GM12891 (cell line): ENCODE data around the gene MAP3K19.

Experiments used
- DNase-seq: peaks from one replicate; pipeline ENCODE4 v3.0.0; 2011; ENCODE audit warnings: low spot score; ENCODE audit not compliant: insufficient read length
- FAIRE-seq: peaks from 2 replicates; lab custom pipeline; 2011; peaks lifted over from hg19 to GRCh38; lab: Jason Lieb, UNC
- PAX5 ChIP-seq: IDR thresholded peaks from 2 replicates; pipeline ENCODE4 v1.6.1; 2011; ENCODE audit warnings: low read length, moderate library complexity, mild to moderate bottlenecking; ENCODE audit not compliant: insufficient read depth, severe bottlenecking
- POLR2A ChIP-seq: IDR thresholded peaks from 2 replicates; pipeline ENCODE4 v1.6.1; 2011; ENCODE audit warnings: low read depth, low read length, control low read depth
- POLR2AphosphoS5 ChIP-seq: IDR thresholded peaks from 2 replicates; pipeline ENCODE4 v1.6.1; 2011; ENCODE audit warnings: low read depth, low read length, control low read depth
- POU2F2 ChIP-seq: IDR thresholded peaks from 2 replicates; pipeline ENCODE4 v1.6.1; 2011; ENCODE audit warnings: low read depth, mild to moderate bottlenecking, control low read depth, low read length, moderate library complexity
- SPI1 ChIP-seq: IDR thresholded peaks from 2 replicates; pipeline ENCODE4 v1.6.1; 2011; ENCODE audit warnings: low read depth, low read length, control low read depth
- TAF1 ChIP-seq: IDR thresholded peaks from 2 replicates; pipeline ENCODE4 v1.6.1; 2011; ENCODE audit warnings: low read depth, low read length, control low read depth

Gene MAP3K19

DNA sequence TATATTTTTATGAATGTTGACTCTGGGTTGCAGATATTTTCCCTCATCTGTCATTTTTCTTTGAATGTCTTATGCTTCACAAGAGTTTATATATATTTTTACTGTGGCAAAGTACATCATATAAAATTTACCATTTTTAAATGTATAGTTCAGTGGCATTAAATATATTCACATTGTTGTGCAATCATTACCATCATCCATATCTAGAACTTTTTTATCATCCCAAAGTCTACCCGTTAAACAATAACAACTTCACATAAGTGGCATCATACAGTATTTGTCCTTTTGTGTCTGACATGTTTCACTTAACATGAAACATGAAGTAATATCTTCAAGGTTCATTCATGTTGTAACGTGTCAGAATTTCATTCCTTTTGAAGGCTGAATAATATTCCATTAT is 29.3 kb upstream of the MAP3K19 start:
- no peak for FAIRE-seq
- TF ChIP-seq POLR2A (no peak), TAF1 (no peak), POLR2AphosphoS5 (no peak), POU2F2 (no peak), SPI1 (no peak), PAX5 (no peak)

DNA sequence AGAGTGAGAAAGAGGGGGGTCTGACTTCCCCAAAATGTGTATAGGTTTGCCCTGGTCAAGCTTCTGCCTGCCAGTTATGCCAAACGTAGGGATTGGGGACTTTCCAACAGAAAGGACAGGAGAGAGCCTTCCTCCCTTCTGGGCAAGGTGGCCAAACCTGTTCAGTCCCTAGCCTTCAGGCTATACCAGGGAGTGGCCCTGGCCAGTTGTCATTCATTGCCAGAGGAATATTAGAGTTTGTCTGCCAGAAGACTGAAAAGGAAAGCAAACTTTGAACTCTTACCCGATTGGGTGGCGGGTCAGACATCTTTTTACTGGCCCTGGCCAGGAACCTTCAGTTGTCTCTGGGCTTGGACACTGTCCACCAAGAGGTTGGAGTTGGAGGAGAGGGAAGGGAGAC is 27.0 kb upstream of the MAP3K19 start:
- no peak for FAIRE-seq

More for the DNA sequence above, 29.3 kb upstream of the MAP3K19 start:
- DNase-seq: no peak

DNA sequence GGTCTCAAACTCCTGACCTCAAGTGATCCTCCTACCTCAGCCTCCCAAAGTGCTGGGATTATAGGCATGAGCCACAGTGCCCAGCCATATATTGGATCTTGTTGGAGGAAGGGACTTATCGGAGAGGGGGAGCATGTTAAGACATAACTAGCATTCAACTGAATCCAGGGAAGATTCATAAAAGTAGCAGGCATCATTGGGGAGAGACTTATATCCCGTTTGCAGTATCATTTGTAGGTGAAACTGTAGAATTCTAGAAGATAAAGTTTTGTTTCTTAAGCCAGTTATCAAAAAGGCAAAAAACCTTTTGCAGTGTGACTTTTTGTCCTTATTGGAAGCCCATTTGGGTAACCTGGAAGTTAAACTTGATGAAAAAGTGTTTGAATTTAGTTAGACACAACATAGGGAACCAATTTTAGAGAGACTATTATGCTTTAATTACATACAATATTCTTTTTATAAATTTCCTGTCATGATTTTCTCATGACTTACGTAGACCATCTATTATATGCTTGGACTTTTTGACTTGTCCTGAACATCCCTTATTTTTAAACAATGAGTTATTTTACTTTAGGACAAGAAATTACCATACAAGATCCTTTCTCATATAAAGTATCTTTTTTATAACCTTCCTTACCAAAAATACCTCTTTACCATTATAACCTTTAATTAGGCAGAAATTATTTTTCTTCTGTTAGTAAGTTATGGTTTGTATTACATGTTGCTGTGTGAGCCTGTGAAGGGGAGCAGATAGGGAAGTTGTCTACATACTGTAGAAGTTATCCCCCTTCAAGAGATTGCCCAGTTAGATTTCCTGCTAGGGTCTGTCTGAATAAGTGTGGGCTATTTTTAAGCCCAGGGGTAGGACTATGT is 25.1 kb upstream of the MAP3K19 start:
- no peak for FAIRE-seq
- TF ChIP-seq PAX5 (no peak), POU2F2 (no peak)
- DNase-seq: no peak

More for the DNA sequence above, 27.0 kb upstream of the MAP3K19 start:
- no peak for TF ChIP-seq POU2F2
- no peak for TF ChIP-seq SPI1
- TF ChIP-seq TAF1: no peak
- no peak for TF ChIP-seq POLR2A
- no peak for TF ChIP-seq POLR2AphosphoS5
- no peak for TF ChIP-seq PAX5
- DNase-seq: no peak

DNA sequence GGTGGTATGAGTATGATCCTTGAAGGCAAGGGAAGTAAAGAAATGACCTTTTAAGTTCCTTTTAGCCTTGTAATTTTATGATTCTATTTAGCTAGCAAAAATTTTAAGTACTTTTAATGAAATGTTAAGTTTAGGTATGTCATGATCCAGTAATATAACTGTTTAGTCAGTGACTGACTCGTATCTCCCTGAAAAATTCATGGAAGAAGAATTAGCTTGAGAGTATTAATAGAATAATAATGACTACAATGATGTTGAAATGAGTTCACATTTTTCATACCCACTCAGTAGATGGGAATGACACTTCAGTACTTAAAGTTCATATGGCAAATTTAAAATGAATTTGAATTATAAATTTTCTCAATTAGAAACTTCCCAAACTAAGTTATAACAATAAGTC is 19.5 kb upstream of the MAP3K19 start:
- no peak for DNase-seq
- no peak for TF ChIP-seq POU2F2
- TF ChIP-seq SPI1: no peak
- TF ChIP-seq POLR2A: no peak
- no peak for TF ChIP-seq PAX5
- TF ChIP-seq TAF1: no peak
- no peak for TF ChIP-seq POLR2AphosphoS5
- no peak for FAIRE-seq

DNA sequence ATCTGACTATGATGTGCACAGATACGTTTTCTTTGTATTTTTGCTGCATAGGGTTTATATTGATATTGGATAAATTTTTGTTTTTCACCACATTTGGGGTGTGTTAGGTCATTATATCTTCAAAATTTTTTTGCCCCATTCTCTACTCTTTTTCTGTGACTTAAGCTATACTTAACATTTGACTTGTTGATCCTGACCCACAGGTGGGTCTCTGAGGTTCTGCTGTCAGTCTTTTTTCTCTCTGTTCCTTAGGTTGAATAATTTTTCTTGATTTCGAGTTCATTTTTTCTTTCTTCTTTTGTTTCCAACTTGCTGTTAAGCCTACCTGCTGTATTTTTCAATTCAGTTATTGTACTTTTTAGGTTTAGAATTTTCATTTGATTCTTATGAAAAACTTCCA is 16.9 kb upstream of the MAP3K19 start:
- FAIRE-seq (no peak), DNase-seq (no peak)
- TF ChIP-seq POLR2A: no peak
- TF ChIP-seq POU2F2: no peak
- no peak for TF ChIP-seq POLR2AphosphoS5
- TF ChIP-seq SPI1: no peak
- TF ChIP-seq TAF1: no peak
- no peak for TF ChIP-seq PAX5

DNA sequence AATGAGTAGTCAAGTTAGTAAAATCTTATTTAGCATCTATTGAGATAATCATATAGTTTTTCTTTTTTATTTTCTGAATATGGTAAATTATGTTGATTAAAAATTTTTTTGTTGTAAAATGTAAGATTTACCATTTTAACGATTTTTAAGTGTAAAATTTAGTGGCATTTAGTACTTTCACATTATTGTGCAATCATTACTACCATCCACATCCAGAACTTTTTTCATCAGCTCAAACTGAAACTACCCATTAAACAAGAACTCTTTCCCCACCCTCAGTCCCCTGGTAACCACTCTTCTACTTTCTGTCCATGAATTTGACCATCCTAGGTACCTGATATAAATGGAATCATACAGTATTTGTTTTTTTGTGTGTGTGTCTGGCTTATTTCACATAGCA is 16.0 kb upstream of the MAP3K19 start:
- TF ChIP-seq POLR2A (no peak), SPI1 (no peak), PAX5 (no peak), POU2F2 (no peak), POLR2AphosphoS5 (no peak), TAF1 (no peak)
- DNase-seq: no peak
- FAIRE-seq: no peak

DNA sequence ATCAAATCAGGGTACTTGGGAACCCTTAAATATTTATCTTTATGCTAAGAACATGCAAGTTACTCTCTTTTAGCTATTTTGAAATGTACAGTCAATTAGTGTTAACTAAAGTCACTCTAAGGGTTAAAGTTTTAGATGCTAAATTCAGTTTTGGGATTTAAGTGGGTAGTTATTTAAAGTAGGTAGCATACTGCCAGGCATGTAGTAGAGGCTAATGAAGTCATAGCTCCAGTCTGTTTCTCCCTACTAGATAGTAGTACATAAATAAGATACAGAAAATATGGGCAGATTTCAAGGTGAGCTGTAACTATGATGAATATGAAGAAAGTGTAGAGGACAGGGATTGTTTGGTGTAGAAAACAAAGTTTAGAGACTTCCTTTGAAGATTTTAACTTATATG is 12.3 kb upstream of the MAP3K19 start:
- FAIRE-seq: no peak
- TF ChIP-seq PAX5 (no peak), POLR2AphosphoS5 (no peak), TAF1 (no peak), POU2F2 (no peak), SPI1 (no peak), POLR2A (no peak)
- DNase-seq: no peak

DNA sequence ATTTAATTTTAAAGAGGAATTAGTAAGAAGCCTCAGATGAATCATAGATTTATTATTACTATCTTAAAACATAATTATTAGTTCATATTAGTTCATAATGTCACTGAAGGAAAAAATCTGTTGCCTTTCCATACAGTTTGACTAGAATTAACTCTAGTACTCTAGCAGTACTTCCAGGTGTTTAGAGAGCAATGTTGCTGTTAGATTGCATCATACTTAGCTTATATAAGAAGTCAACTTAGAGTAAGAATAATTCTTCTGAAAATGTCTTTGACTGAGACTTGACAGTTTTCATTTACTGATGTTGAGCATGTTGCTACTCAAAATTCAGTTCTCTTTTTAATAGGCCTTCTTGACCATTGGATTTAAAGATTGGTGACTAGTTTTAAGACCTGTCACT is 9.5 kb upstream of the MAP3K19 start:
- FAIRE-seq (no peak), DNase-seq (no peak)
- TF ChIP-seq SPI1 (no peak), PAX5 (no peak), TAF1 (no peak), POLR2AphosphoS5 (no peak), POLR2A (no peak), POU2F2 (no peak)

DNA sequence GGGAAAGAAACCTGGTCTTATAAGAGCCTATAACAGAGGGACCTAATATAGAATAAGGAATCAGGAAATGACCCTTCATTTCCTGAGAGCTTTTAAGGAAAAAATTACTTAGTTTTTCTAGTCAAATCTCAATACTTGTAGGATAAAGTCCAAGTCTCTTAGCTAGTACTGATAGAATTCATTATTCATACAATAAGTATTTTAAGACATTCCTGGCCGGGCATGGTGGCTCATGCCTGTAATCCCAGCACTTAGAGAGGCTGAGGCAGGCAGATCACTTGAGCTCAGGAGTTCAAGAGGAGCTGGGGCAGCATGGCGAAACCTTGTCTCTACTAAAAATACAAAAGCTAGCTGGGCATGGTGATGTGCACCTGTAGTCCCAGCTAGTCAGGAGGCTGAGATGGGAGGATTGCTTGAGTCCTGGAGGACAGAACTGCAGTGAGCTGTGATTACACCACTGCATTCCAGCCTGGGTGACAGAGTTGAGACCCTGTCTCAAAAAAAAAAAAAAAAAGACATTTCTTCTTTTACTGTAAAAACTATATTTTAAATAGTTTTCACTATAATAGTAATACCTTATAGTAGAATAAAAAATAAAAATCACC is 8.0 kb upstream of the MAP3K19 start:
- no peak for FAIRE-seq
- DNase-seq: no peak

DNA sequence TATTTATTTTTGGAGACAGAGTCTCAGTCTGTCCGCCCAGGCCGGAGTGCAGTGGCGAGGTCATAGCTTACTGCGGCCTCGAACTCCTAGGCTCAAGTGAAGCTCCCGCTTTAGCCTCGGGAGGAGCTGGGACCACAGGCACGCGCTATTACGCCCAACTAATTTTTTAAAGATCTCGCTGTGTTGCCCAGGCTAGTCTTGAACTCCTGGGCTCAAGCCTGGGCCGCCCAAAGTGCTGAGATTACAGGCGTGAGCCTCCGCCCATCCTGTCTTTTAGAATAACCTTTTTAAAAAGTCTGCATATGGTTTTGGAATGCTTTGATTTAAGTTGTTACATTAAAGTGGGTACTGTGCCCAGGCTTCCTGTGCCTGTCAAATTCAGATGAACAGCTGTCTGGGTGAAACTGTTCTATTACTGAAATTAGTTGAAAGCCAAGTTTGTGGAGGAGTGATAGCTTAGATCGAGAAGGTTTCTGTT is 5.8 kb upstream of the MAP3K19 start:
- FAIRE-seq: peak; percentile 20
- DNase-seq: no peak
- TF ChIP-seq POLR2A: no peak
- no peak for TF ChIP-seq SPI1
- TF ChIP-seq POU2F2: no peak
- no peak for TF ChIP-seq PAX5
- no peak for TF ChIP-seq POLR2AphosphoS5
- TF ChIP-seq TAF1: no peak

More for the DNA sequence above, 8.0 kb upstream of the MAP3K19 start:
- TF ChIP-seq SPI1 (no peak), POLR2AphosphoS5 (no peak), POLR2A (no peak), POU2F2 (no peak), TAF1 (no peak), PAX5 (no peak)
